RWPE1 (cell line): Measurements from ENCODE around the gene HSF5.

Experiments
- CTCF ChIA-PET: fragments of 350-600 bp; sonication (Branson Sonifier 250); formaldehyde crosslinking; extraction: SDS; loops from one replicate; lab custom pipeline; 2021; lab: Yijun Ruan, JAX
- POLR2A ChIA-PET: fragments of 400-600 bp; formaldehyde crosslinking; extraction: SDS; loops from one replicate; lab custom pipeline; 2020; ENCODE audit warnings: antibody characterized with exemption; ENCODE audit not compliant: low non-redundant PET; lab: Yijun Ruan, JAX
- DNase-seq: peaks from one replicate; pipeline ENCODE4 v3.0.0; 2012; ENCODE audit warnings: low spot score
- H3K27ac ChIP-seq: fragments of 450-650 bp; 2 replicates; pipeline ENCODE4 v1.5.1; 2017
- CTCF ChIP-seq: fragments of 450-650 bp; conservative IDR thresholded peaks from 2 replicates; pipeline ENCODE4 v1.5.1; 2017; ENCODE audit warnings: low read depth, mild to moderate bottlenecking

HSF5 gene

GRCh38 chr17:58470356-58470755 is 17.9 kb downstream of the HSF5 start:
- POLR2A ChIA-PET: no interaction called here
- CTCF ChIA-PET: no interaction called here
- no peak overlapping the region for H3K27ac ChIP-seq
- DNase-seq: no peak
- TF ChIP-seq CTCF: no peak

- POLR2A ChIA-PET: no interaction called here
These were observed 19.3 kb downstream of the HSF5 start for GRCh38 chr17:58468944-58469343.

GRCh38 chr17:58455491-58455890 is 32.7 kb downstream of the HSF5 start:
- no peak for TF ChIP-seq CTCF
- DNase-seq: no peak
- ChIA-PET CTCF (no interaction called here), POLR2A (no interaction called here)
- H3K27ac ChIP-seq: no peak overlapping the region

More at GRCh38 chr17:58468944-58469343, 19.3 kb downstream of the HSF5 start:
- DNase-seq: no peak
- no peak for TF ChIP-seq CTCF
- CTCF ChIA-PET: interaction anchor here (0.6 kb wide), 1 partner anchor 347 kb away, joined by 3 read pairs; no protein-coding TSS in a partner anchor
- H3K27ac ChIP-seq: no peak overlapping the region

- TF ChIP-seq CTCF: no peak
- H3K27ac ChIP-seq: no peak overlapping the region
- ChIA-PET CTCF (no interaction called here), POLR2A (no interaction called here)
- no peak for DNase-seq
These were observed 35.5 kb downstream of the HSF5 start for GRCh38 chr17:58452738-58453137.

- peak; percentile 69 for DNase-seq
- CTCF ChIA-PET: interaction anchor here (0.6 to 4.8 kb wide), 6 partner anchors 12 to 143 kb away, joined by 3 to 37 read pairs (median 4); no protein-coding TSS in a partner anchor
- POLR2A ChIA-PET: no interaction called here
- no peak overlapping the region for H3K27ac ChIP-seq
- TF ChIP-seq CTCF: peak; percentile 76
These were observed 40.9 kb downstream of the HSF5 start for GRCh38 chr17:58447039-58447975.

DNA sequence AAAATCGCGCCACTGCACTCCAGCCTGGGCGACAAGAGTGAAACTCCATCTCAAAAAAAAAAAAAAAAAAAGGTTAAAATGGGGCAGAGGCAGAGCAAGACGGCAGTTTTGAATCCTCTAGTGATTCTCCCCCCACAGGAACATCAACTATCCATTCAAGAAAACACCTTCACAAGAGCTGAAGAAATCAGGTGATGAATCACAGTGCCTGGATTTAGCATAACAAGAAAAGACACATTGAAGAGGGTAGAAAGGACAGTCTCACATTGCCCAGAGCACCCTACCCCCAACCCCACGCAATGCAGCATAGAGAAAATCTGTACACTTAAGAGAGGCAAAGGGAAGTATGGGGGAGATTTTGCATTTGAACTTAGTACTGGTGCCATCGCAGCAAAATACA is 42.1 kb downstream of the HSF5 start:
- ChIA-PET POLR2A (no interaction called here), CTCF (interaction anchor here (0.6 to 4.8 kb wide), 4 partner anchors 57 to 142 kb away, joined by 3 to 37 read pairs (median 8); no protein-coding TSS in a partner anchor)
- H3K27ac ChIP-seq: no peak overlapping the region
- TF ChIP-seq CTCF: no peak
- DNase-seq: no peak
